Kasumi-1 (cell line): ENCODE data around the gene RNF224.
A peak's percentile ranks its signal among the peaks of the same experiment; 100 is the strongest.
"Not testable (repeated sequence)": the region's sequence is repeated elsewhere in the genome, so short reads cannot be mapped to it uniquely, and the experiment has no call there.

Experiments
- DNase-seq, 2 experiments: peaks; one replicate each; lab custom pipeline; 2025; lab: John Stamatoyannopoulos, UW

RNF224 gene

GRCh38 chr9:137240841-137241489, 13.7 kb downstream of the RNF224 start, which contains the start of gene TUBB4B:
TSS of gene TUBB4B (plus strand) at chr9:137241287. CDS start at chr9:137241361, 74 bp downstream.
- DNase-seq: peak; percentile 99

GRCh38 chr9:137241490-137242268, 14.4 kb downstream of the RNF224 start:
- no peak for DNase-seq

- no peak for DNase-seq
Measured at GRCh38 chr9:137242269-137243203, 15.2 kb downstream of the RNF224 start.

GRCh38 chr9:137243266-137243625, 15.9 kb downstream of the RNF224 start:
- DNase-seq: not testable (repeated sequence)

GRCh38 chr9:137243626-137244485, 16.6 kb downstream of the RNF224 start:
- DNase-seq: peak in 1 of 2 experiments; percentile 24

- DNase-seq: no peak
Measured at GRCh38 chr9:137244486-137245449, 17.5 kb downstream of the RNF224 start.

GRCh38 chr9:137245450-137246421, 18.4 kb downstream of the RNF224 start:
- no peak for DNase-seq

GRCh38 chr9:137247135-137247915, 20.0 kb downstream of the RNF224 start:
- no peak for DNase-seq

- no peak for DNase-seq
Measured at GRCh38 chr9:137247916-137248175, 20.5 kb downstream of the RNF224 start.

- no peak for DNase-seq
Measured at GRCh38 chr9:137250329-137251193, 23.3 kb downstream of the RNF224 start.

GRCh38 chr9:137251194-137251461, 23.8 kb downstream of the RNF224 start, which contains the start of gene STPG3:
TSS of gene STPG3 (plus strand) at chr9:137251286. CDS start at chr9:137251287, 1 bp downstream.
- DNase-seq: no peak

- DNase-seq: no peak
Measured at GRCh38 chr9:137251490-137252268, 24.4 kb downstream of the RNF224 start.

- no peak for DNase-seq
Measured at GRCh38 chr9:137252555-137253506, 25.5 kb downstream of the RNF224 start.

GRCh38 chr9:137253717-137254623, 26.7 kb downstream of the RNF224 start:
- no peak for DNase-seq
